ENCODE data around the gene DOCK8. TPM values are rescaled to one million over a fixed set of nuclear protein-coding genes. Genes with fewer than 3 reads are reported as not detected.

Gene DOCK8
- total RNA-seq, 1 experiment from 2014 or later = 1.4 TPM

DNA sequence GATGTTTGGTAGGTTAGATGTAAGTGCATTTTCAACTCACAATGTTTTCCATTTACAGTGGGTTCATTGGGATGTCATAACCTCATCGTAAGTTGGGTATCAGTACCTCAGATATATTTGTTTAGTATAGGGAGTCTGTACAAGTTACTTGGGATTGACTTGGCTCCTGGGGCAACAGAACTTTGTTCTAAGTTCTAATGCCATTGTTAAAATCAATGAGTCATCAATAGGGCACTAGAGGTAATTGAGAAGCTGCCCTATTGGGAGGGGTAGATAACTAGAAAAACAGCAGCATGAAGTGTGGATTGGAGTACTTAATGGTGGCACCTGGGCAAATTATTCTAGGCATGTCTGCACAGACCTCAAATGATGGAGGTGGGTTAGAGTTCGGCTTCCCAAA, 272.8 kb downstream of the DOCK8 start:
- Histone ChIP-seq H3K27ac (ENCODE audit: insufficient read length, low read depth, low read length) (no peak overlapping the region), H3K4me1 (ENCODE audit: insufficient read depth, low read length) (no peaks in the 10 kb centered on the region), H2BK120ac (ENCODE audit: low read depth, low read length, poor library complexity, severe bottlenecking) (no peak overlapping the region), H3K27me3 (ENCODE audit: insufficient read depth, low read length) (no peaks in the 10 kb centered on the region), H2BK20ac (ENCODE audit: low read depth, low read length, poor library complexity, severe bottlenecking) (no peak overlapping the region), H3K79me1 (ENCODE audit: insufficient read depth, low read depth, low read length, poor library complexity, severe bottlenecking) (no peaks in the 10 kb centered on the region), H2BK5ac (ENCODE audit: insufficient read length, low read length) (no peak overlapping the region), H2BK12ac (ENCODE audit: insufficient read length, low read depth, low read length) (no peak overlapping the region), H3K56ac (ENCODE audit: insufficient read length, low read depth, low read length) (no peak overlapping the region), H3K18ac (ENCODE audit: insufficient read length, low read depth, low read length) (no peak overlapping the region), H4K20me1 (ENCODE audit: control insufficient read depth, insufficient read depth, insufficient read length) (no peaks in the 10 kb centered on the region), H3K9me3 (ENCODE audit: control insufficient read depth, low read depth, low read length) (peaks cover 13% of the 10 kb centered on the region), H3K23ac (ENCODE audit: insufficient read length, low read depth, low read length) (no peak overlapping the region), H3K4me2 (ENCODE audit: insufficient read depth, insufficient read length, low read length) (no peak overlapping the region), H2AK5ac (ENCODE audit: insufficient read length, low read length) (no peak overlapping the region), H3T11ph (ENCODE audit: low read length) (no peak overlapping the region), H3K9ac (ENCODE audit: extremely low read depth, insufficient read length, low read length) (no peak overlapping the region), H3K79me2 (ENCODE audit: insufficient read depth, low read length) (no peaks in the 10 kb centered on the region), H2BK15ac (ENCODE audit: low read depth, low read length) (no peak overlapping the region), H3K4ac (ENCODE audit: low read depth, low read length) (no peak overlapping the region), H3K14ac (ENCODE audit: insufficient read depth, low read length) (no peak overlapping the region), H3K23me2 (ENCODE audit: insufficient read length, low read depth, low read length, poor library complexity, severe bottlenecking) (no peaks in the 10 kb centered on the region), H4K91ac (ENCODE audit: insufficient read length, low read depth, low read length) (no peak overlapping the region), H4K8ac (replicated peaks; ENCODE audit: insufficient read length, low read depth, low read length) (no peak overlapping the region), H4K5ac (ENCODE audit: insufficient read length, low read depth, low read length) (no peak overlapping the region), H2AFZ (ENCODE audit: low read length) (no peak overlapping the region)
- no peaks in the 10 kb centered on the region; a peak in 1 of 4 replicates for H3K4me1 Mint-ChIP-seq
- peaks cover 4 to 7% (median 6%) of the 10 kb centered on the region in 3 experiments; a peak in 5 of 7 replicates for H3K36me3 Mint-ChIP-seq (ENCODE audit: insufficient read depth in 1 of 3, low read depth in 3 of 3)
- WGBS (ENCODE audit: extremely low coverage, insufficient read length, low lambda C conversion rate) = no CpG with 5 or more reads among the region's 2 CpGs
- TF ChIP-seq, protein P1, sequence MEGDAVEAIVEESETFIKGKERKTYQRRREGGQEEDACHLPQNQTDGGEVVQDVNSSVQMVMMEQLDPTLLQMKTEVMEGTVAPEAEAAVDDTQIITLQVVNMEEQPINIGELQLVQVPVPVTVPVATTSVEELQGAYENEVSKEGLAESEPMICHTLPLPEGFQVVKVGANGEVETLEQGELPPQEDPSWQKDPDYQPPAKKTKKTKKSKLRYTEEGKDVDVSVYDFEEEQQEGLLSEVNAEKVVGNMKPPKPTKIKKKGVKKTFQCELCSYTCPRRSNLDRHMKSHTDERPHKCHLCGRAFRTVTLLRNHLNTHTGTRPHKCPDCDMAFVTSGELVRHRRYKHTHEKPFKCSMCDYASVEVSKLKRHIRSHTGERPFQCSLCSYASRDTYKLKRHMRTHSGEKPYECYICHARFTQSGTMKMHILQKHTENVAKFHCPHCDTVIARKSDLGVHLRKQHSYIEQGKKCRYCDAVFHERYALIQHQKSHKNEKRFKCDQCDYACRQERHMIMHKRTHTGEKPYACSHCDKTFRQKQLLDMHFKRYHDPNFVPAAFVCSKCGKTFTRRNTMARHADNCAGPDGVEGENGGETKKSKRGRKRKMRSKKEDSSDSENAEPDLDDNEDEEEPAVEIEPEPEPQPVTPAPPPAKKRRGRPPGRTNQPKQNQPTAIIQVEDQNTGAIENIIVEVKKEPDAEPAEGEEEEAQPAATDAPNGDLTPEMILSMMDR (conservative IDR thresholded peaks at IDR 0.05) = no peak
- DNase-seq = no peak
- no peak overlapping the region for H3K27ac Mint-ChIP-seq
- H3K27me3 Mint-ChIP-seq (ENCODE audit: low read depth) = no peaks in the 10 kb centered on the region; the same call in 1 of the 2 replicates
- no peak overlapping the region for H3K4me3 Mint-ChIP-seq
- H3K9me3 Mint-ChIP-seq = peaks cover 7 to 9% of the 10 kb centered on the region in 2 experiments; a peak in 3 of 5 replicates
